Endothelial cell of umbilical vein (primary cell): ENCODE results near the gene CT47A7.
"Not testable (repeated sequence)": the region's sequence is repeated elsewhere in the genome, so short reads cannot be mapped to it uniquely, and the experiment has no call there.

Experiments used
- CTCF ChIP-seq, 2 donors: IDR thresholded peaks; 1 replicate in 1 of 2; 2 replicates in 1 of 2; pipeline ENCODE4 v1.5.1; 2011; ENCODE audit warnings: low read length in 2 of 2, mild to moderate bottlenecking in 2 of 2, moderate library complexity in 2 of 2, control low read depth in 1 of 2, inconsistent platforms in 1 of 2, low read depth in 1 of 2; ENCODE audit not compliant: insufficient read depth in 1 of 2; ENCODE audit errors: extremely low read depth in 1 of 2
- EZH2 ChIP-seq: IDR thresholded peaks from 2 replicates; pipeline ENCODE4 v1.6.1; 2012; ENCODE audit warnings: borderline replicate concordance, low read depth, mild to moderate bottlenecking, moderate library complexity, low read length, inconsistent platforms; ENCODE audit not compliant: severe bottlenecking
- FOS ChIP-seq: IDR thresholded peaks from 2 replicates; pipeline ENCODE4 v1.6.1; 2011; ENCODE audit warnings: mild to moderate bottlenecking, low read length, moderate library complexity, borderline replicate concordance; ENCODE audit not compliant: insufficient read depth
- GATA2 ChIP-seq: IDR thresholded peaks from 2 replicates; pipeline ENCODE4 v1.7.0; 2011; ENCODE audit warnings: low read depth, mild to moderate bottlenecking, moderate library complexity, mixed read lengths, low read length; ENCODE audit not compliant: insufficient read length, insufficient read depth
- MYC ChIP-seq: IDR thresholded peaks from one replicate; pipeline ENCODE4 v1.6.1; 2011; ENCODE audit warnings: mild to moderate bottlenecking, low read depth, low read length
- POLR2A ChIP-seq: IDR thresholded peaks from 2 replicates; pipeline ENCODE4 v1.6.1; 2012; ENCODE audit warnings: low read depth, mild to moderate bottlenecking, control low read depth, low read length
- POLR2AphosphoS5 ChIP-seq: IDR thresholded peaks from 2 replicates; pipeline ENCODE4 v1.6.1; 2012; ENCODE audit warnings: low read depth, mild to moderate bottlenecking, control low read depth, low read length, moderate library complexity; ENCODE audit not compliant: insufficient read depth
- TF ChIP-seq, protein P1 (sequence below): IDR thresholded peaks from 2 replicates; pipeline ENCODE4 v1.6.1; 2011; ENCODE audit not compliant: insufficient read depth, insufficient read length

DNA sequence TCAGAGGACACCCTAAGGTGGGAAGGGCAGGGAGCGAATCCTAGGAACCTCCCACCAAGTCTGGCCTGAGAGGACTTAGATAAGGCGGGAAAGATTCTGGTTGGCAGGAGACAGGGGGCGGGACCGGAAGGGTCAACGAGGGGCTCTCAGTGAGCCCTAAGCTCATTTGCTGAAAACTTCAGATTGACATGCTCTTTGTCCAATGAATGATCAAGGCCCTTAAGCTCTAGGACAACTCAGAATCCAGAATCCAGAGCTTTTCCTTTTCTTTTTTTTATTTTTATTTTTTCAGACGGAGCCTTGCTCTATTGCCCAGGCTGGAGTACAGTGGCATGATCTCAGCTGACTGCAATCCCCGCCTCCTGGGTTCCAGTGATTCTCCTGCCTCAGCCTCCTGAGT, at the start of gene CT47A7:
- not testable (repeated sequence) for TF ChIP-seq POLR2A; CTCF (IDR thresholded peaks at IDR 0.05; ENCODE audit: extremely low read depth in 1 of 2, insufficient read depth in 1 of 2, low read depth in 1 of 2, low read length in 2 of 2); POLR2AphosphoS5; EZH2; FOS; MYC; GATA2
- TF ChIP-seq, protein P1, sequence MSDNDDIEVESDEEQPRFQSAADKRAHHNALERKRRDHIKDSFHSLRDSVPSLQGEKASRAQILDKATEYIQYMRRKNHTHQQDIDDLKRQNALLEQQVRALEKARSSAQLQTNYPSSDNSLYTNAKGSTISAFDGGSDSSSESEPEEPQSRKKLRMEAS: not testable (repeated sequence)
